GM12874 (cell line): ENCODE results near the gene UBE2D1.

ENCODE experiments used
- TF ChIP-seq, protein P1 (sequence below): IDR thresholded peaks from 2 replicates; pipeline ENCODE4 v1.5.1; 2011; ENCODE audit warnings: low read depth, mild to moderate bottlenecking, control low read depth, low read length, moderate library complexity; ENCODE audit not compliant: insufficient read depth

The UBE2D1 gene

DNA sequence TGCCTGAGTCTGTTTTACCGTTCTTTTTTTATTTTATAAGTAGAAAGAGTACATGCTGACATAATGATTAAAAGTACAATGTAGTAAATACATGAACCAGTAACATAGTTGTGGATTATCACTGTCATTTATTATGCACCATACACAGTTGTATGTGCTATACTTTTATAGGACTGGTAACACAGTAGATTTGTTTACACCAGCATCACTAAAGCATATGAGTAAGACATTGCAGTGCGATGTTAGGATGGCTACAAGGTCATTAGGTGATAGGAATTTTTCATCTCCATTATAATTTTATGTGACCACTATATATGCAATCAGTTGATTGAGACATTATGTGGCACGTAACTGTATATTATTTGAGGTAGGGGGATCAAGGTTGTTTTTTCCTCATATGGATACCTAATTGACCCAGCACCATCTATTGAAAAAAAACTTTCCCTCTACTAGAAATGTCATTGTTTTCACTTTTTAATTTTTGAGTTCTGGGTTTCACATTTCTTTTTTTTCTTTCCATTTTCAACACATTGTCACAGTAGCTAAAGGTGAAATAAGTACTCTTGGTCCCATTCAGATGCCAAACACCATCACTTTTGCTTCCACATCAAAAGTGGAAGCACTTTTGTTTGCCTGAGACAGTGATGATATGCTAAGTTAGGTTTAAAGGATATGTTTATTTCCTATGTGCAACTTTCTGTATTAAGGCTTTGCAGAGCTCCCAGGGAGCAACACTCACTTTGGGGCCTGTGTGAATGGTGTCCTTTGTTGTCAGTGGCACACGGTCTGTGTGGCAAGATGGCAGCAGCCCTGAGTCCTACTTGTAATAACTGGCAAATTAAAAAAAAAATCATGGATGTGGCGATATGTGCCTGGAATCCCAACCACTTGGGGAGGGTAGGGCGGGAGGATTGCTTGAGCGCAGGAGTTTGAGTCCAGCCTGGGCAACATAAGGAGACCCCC lies 17.1 kb downstream of the UBE2D1 start:
- TF ChIP-seq, protein P1, sequence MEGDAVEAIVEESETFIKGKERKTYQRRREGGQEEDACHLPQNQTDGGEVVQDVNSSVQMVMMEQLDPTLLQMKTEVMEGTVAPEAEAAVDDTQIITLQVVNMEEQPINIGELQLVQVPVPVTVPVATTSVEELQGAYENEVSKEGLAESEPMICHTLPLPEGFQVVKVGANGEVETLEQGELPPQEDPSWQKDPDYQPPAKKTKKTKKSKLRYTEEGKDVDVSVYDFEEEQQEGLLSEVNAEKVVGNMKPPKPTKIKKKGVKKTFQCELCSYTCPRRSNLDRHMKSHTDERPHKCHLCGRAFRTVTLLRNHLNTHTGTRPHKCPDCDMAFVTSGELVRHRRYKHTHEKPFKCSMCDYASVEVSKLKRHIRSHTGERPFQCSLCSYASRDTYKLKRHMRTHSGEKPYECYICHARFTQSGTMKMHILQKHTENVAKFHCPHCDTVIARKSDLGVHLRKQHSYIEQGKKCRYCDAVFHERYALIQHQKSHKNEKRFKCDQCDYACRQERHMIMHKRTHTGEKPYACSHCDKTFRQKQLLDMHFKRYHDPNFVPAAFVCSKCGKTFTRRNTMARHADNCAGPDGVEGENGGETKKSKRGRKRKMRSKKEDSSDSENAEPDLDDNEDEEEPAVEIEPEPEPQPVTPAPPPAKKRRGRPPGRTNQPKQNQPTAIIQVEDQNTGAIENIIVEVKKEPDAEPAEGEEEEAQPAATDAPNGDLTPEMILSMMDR, result no peak

DNA sequence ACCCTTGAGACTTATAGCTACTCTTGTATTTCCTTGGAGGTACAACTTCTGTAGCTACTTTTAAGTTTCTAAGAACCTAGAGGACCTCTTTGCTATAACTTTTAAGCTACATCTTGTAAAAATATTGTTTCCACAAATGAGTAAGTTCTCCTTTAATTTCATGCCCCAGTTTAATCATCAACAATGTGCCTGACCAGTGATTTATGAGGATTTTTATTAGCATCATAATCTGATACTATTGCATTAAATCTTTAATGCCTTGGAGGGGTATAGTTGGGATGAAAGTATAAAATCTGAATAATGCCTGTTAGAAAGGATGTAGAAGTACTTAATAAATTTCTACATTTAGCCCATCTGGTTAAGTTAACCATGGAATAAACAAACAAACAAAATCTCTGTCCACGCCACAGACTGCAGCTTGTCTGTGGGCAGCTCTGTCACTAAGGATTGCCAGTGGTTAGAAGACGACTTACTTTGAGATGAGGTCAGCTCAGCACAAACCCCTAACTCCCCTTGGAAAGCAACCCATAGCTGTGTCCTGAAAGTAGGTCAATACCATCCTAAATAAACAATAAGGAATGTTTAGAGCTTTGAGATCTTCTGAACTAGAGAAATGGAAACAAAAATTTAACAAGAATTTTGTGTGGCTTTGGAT lies 18.3 kb downstream of the UBE2D1 start:
- TF ChIP-seq, protein P1, result no peak

DNA sequence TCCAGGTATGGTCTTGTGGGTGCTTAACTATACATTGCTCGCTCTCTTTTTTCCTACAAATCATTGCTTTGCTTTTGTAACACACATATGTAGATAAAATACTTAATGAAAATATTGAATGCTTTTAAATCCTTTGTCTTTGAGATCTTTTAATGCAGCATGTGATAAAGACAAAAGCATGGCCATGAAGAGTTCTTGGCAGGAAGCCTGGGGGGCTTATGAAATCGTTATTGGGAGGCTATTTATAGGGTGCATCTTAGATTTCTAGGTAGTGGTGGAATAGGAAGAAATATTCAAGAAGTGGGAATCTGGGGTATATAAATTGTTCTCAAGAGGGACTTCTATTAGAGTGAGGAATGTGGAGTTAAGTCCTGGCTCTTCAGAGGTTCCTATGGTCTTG lies 21.9 kb downstream of the UBE2D1 start:
- TF ChIP-seq, protein P1, result no peak

DNA sequence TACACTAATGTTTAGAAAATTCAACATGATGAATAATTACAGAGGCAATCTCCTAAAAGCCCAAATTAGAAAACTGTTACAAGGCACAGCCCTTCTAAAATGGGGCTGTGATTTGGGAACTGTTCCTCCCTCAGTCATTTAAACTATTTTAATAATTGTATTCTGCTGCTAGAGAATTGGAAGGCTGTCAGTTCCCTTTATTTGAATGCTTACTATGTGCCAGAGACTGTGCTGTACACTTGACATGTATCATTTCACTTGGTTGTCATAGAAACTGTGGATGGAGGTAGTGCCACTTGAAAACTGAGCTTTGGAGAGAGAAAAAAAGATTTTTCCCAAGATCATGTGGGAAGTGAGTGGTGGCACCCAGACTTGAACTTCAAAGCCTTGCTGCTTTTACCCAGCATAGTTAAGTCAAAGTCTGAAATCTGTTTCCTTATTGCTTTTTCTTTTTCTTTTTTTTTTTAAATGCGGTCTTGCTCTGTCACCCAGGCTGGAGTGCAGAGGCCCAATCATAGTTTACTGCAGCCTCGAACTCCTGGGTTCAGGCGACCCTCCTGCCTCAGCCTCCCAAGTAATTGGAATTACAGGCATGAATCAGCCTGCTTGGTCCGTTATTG lies 23.6 kb downstream of the UBE2D1 start:
- TF ChIP-seq, protein P1, result no peak

DNA sequence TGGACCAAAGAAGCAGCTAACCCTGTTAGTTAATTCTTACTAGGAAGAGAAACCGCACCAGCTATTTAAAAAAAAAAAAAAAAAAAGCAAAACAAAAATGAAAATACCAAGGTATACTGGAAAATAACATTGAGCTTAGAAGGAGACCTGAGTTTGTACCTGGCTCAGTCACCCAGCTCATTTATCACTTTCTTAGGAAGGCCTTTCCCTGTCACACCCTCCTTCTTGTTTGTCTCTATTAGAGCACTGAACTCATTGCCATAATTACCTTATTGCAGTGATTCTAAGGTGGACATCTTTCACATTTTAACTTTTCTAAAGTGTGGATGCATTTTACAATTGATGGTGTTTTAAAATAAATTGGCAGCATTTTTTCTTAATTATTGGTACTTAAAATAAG lies 24.1 kb downstream of the UBE2D1 start:
- TF ChIP-seq, protein P1, result no peak

DNA sequence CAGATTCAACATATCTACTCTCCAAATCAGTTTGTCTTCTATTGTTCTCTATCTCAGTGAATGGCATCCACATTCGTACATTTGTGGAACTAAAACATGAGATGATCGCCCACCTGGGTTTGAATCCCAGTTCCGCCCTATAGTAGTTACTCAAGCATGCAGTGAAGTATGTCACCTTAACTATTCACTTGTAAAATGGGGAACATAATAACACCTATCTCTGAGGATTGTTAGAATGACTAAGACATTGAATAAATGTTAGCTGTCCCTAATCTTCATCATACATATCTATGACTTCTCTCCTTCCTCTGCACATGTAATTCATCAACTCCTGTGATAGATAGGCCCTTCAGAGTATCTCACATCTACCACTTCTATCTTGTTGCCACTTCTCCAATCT lies 24.7 kb downstream of the UBE2D1 start:
- TF ChIP-seq, protein P1, result no peak

DNA sequence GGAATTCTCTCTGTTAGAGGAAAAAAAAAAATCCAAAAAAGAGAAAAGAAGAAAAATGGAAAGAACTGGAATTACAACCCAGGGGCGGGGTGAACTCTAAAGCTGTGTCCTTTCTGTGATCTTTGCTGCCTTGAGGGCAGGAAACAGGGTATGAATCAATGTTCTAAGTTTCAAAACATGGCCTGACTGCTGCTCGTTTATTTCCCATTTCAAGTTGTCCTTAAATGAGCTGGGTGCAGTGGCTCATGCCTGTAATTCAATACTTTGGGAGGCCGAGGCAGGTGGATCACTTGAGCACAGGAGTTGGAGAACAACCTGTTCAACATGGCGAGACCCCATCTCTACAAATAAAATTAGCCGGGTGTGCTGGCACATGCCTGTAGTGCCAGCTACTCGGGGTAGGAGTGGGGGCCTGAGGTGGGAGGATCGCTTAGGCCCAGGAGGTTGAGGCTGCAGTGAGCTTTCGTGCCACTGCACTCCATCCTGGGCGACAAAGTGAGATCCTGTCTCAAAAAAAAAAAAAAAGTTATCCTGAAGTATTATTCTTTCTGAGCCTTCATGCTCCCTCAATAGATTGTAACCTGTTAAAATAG lies 25.7 kb downstream of the UBE2D1 start:
- TF ChIP-seq, protein P1, result no peak
